MM.1S (cell line): Measurements from ENCODE around the gene CHPF.

Experiments
- DNase-seq: peaks from one replicate; pipeline ENCODE4 v3.0.0-alpha.2; 2015
- H2AFZ ChIP-seq: fragments of 300-600 bp; sonication (generic); 2 replicates; pipeline ENCODE4 v1.6.0; 2016; ENCODE audit warnings: antibody characterized with exemption, low read length
- H3F3A ChIP-seq: fragments of 300-600 bp; sonication (generic); 2 replicates; pipeline ENCODE4 v1.6.1; 2016; ENCODE audit warnings: mild to moderate bottlenecking, antibody characterized with exemption, low read length, moderate library complexity, mixed read lengths; ENCODE audit not compliant: insufficient read depth
- H3K27ac ChIP-seq: fragments of 300-600 bp; sonication (generic); 2 replicates; pipeline ENCODE4 v1.5.1; 2016; ENCODE audit warnings: mild to moderate bottlenecking, low read length
- H3K27me3 ChIP-seq: fragments of 300-600 bp; sonication (generic); replicated peaks from 2 replicates; pipeline ENCODE4 v1.6.0; 2016; ENCODE audit warnings: low read length; ENCODE audit not compliant: insufficient read depth
- H3K36me3 ChIP-seq: fragments of 300-600 bp; sonication (generic); replicated peaks from 2 replicates; pipeline ENCODE4 v1.6.1; 2016; ENCODE audit warnings: mild to moderate bottlenecking, low read length, mixed read lengths; ENCODE audit not compliant: insufficient read depth
- H3K4me1 ChIP-seq: fragments of 300-600 bp; sonication (generic); 2 replicates; pipeline ENCODE4 v1.6.1; 2016; ENCODE audit warnings: low read length, mixed read lengths
- H3K4me2 ChIP-seq: fragments of 300-600 bp; sonication (generic); 2 replicates; pipeline ENCODE4 v1.6.0; 2016; ENCODE audit warnings: low read depth, low read length
- H3K4me3 ChIP-seq: fragments of 300-600 bp; sonication (generic); 2 replicates; pipeline ENCODE4 v1.5.1; 2016; ENCODE audit warnings: low read length, mixed read lengths
- H3K79me2 ChIP-seq: fragments of 300-600 bp; sonication (generic); 2 replicates; pipeline ENCODE4 v1.6.1; 2016; ENCODE audit warnings: mixed run types, low read length, mixed read lengths
- H3K9ac ChIP-seq: fragments of 300-600 bp; sonication (generic); 2 replicates; pipeline ENCODE4 v1.6.1; 2016; ENCODE audit warnings: low read length, mixed read lengths
- H3K9me2 ChIP-seq: fragments of 300-600 bp; sonication (generic); replicated peaks from 2 replicates; pipeline ENCODE4 v1.6.1; 2016; ENCODE audit warnings: mild to moderate bottlenecking, low read length, mixed read lengths; ENCODE audit not compliant: insufficient read depth
- H3K9me3 ChIP-seq: fragments of 300-600 bp; sonication (generic); replicated peaks from 2 replicates; pipeline ENCODE4 v1.6.1; 2016; ENCODE audit warnings: mild to moderate bottlenecking, low read length, mixed read lengths; ENCODE audit not compliant: insufficient read depth
- H4K20me1 ChIP-seq: fragments of 300-600 bp; sonication (generic); 2 replicates; pipeline ENCODE4 v1.6.1; 2016; ENCODE audit warnings: mild to moderate bottlenecking, low read length, moderate library complexity, mixed read lengths; ENCODE audit not compliant: insufficient read depth
- CTCF ChIP-seq: fragments of 300-600 bp; sonication (generic); IDR thresholded peaks from 2 replicates; pipeline ENCODE4 v1.5.1; 2016; ENCODE audit warnings: antibody characterized with exemption, low read length, mixed read lengths
- EZH2 ChIP-seq: fragments of 300-600 bp; sonication (generic); optimal IDR thresholded peaks from 2 replicates; pipeline ENCODE3; 2017; ENCODE audit warnings: low read depth, mild to moderate bottlenecking, antibody characterized with exemption, low read length, mixed read lengths
- EZH2phosphoT487 ChIP-seq: fragments of 300-600 bp; sonication (generic); IDR thresholded peaks from 2 replicates; pipeline ENCODE4 v1.6.1; 2018; ENCODE audit warnings: antibody characterized with exemption, low read length

The CHPF gene

GRCh38 chr2:219538504-219538951 is 5.1 kb downstream of the CHPF start:
- peaks cover under 1% of the 10 kb centered on the region; the same call in 1 of the 2 replicates for H3K27me3 ChIP-seq
- H3K36me3 ChIP-seq = no peaks in the 10 kb centered on the region
- no peaks in the 10 kb centered on the region for H3K4me1 ChIP-seq
- no peak overlapping the region for H2AFZ ChIP-seq
- H3K4me2 ChIP-seq = no peak overlapping the region
- TF ChIP-seq EZH2 (no peak), EZH2phosphoT487 (no peak), CTCF (no peak)
- H4K20me1 ChIP-seq = no peaks in the 10 kb centered on the region
- H3K79me2 ChIP-seq = peaks cover 11% of the 10 kb centered on the region
- no peaks in the 10 kb centered on the region for H3K9me3 ChIP-seq
- no peak overlapping the region for H3K4me3 ChIP-seq
- no peak for DNase-seq
- no peaks in the 10 kb centered on the region for H3K9me2 ChIP-seq
- H3F3A ChIP-seq = peaks cover 9% of the 10 kb centered on the region
- no peak overlapping the region for H3K9ac ChIP-seq
- no peak overlapping the region for H3K27ac ChIP-seq

- H3K9me3 ChIP-seq = no peaks in the 10 kb centered on the region
- no peak overlapping the region for H2AFZ ChIP-seq
- H3K27ac ChIP-seq = no peak overlapping the region
- no peak overlapping the region for H3K9ac ChIP-seq
- no peak for TF ChIP-seq EZH2
- no peak for TF ChIP-seq CTCF
- no peak for TF ChIP-seq EZH2phosphoT487
- H3K9me2 ChIP-seq = no peaks in the 10 kb centered on the region
- H4K20me1 ChIP-seq = no peaks in the 10 kb centered on the region
- H3K27me3 ChIP-seq = peaks cover 6% of the 10 kb centered on the region; the same call in 1 of the 2 replicates
- H3K36me3 ChIP-seq = no peaks in the 10 kb centered on the region
- H3K4me1 ChIP-seq = no peaks in the 10 kb centered on the region
- no peak overlapping the region for H3K4me3 ChIP-seq
- peaks cover 3% of the 10 kb centered on the region for H3F3A ChIP-seq
- peaks cover 11% of the 10 kb centered on the region for H3K79me2 ChIP-seq
- no peak for DNase-seq
- H3K4me2 ChIP-seq = no peak overlapping the region
These were observed 5.7 kb downstream of the CHPF start for GRCh38 chr2:219537657-219538488.

- Histone ChIP-seq H3K4me1 (no peaks in the 10 kb centered on the region), H4K20me1 (no peaks in the 10 kb centered on the region), H2AFZ (no peak overlapping the region), H3K9me2 (no peaks in the 10 kb centered on the region), H3K9me3 (no peaks in the 10 kb centered on the region), H3K4me2 (no peak overlapping the region), H3K27ac (no peak overlapping the region), H3K4me3 (no peak overlapping the region), H3K79me2 (peaks cover 6% of the 10 kb centered on the region), H3K27me3 (peaks cover 15% of the 10 kb centered on the region), H3K9ac (no peak overlapping the region), H3F3A (no peaks in the 10 kb centered on the region), H3K36me3 (no peaks in the 10 kb centered on the region)
- no peak for DNase-seq
- no peak for TF ChIP-seq CTCF
- no peak for TF ChIP-seq EZH2phosphoT487
These were observed 6.6 kb downstream of the CHPF start for GRCh38 chr2:219536967-219537366.
